IMR-90 (cell line): ENCODE results near the gene UBE2L3. TPM values are rescaled to one million over a fixed set of nuclear protein-coding genes. Genes with fewer than 3 reads are reported as not detected.

ENCODE experiments used
- ATAC-seq: fragments of 200-7000 bp; cut with Tn5 transposase; 2 replicates; pipeline ENCODE4 v1.9.1; 2020; ENCODE audit warnings: low read depth, mild to moderate bottlenecking, moderate library complexity
- BruUV-seq: library from RNA; stranded (reverse); fragments of 400-500 nt; replicated peaks from 2 replicates; lab custom pipeline; 2021; lab: Mats Ljungman, UMichigan
- CTCF ChIA-PET: fragments of 300-600 bp; formaldehyde crosslinking; extraction: SDS; loops from one replicate; lab custom pipeline; 2021; ENCODE audit warnings: antibody characterized with exemption; lab: Yijun Ruan, JAX
- POLR2A ChIA-PET: fragments of 300-600 bp; sonication (Branson Sonifier 250); formaldehyde crosslinking; loops from one replicate; lab custom pipeline; 2022; ENCODE audit warnings: antibody characterized with exemption; ENCODE audit not compliant: unreplicated experiment; lab: Charles Lee
- DNase-seq: peaks from one replicate; pipeline ENCODE4 v3.0.0; 2013
- H2AFZ ChIP-seq: replicated peaks from 2 replicates; pipeline ENCODE3; 2013; ENCODE audit warnings: low read length, mild to moderate bottlenecking; ENCODE audit not compliant: poor library complexity
- H2AK5ac ChIP-seq: 2 replicates; pipeline ENCODE4 v1.6.1; 2013; ENCODE audit warnings: low read depth, low read length, inconsistent platforms
- H2AK9ac ChIP-seq: replicated peaks from 2 replicates; pipeline ENCODE3; 2013; ENCODE audit warnings: mild to moderate bottlenecking, low read depth, low read length, moderate library complexity; ENCODE audit not compliant: poor library complexity
- H2BK120ac ChIP-seq: 2 replicates; pipeline ENCODE4 v1.6.1; 2013; ENCODE audit warnings: low read depth, low read length, inconsistent platforms
- H2BK15ac ChIP-seq: 3 replicates; pipeline ENCODE4 v1.6.1; 2013; ENCODE audit warnings: low read depth, low read length, inconsistent platforms
- H2BK20ac ChIP-seq: 2 replicates; pipeline ENCODE4 v1.6.1; 2013; ENCODE audit warnings: low read depth, mild to moderate bottlenecking, inconsistent platforms, low read length, moderate library complexity
- H2BK5ac ChIP-seq: 2 replicates; pipeline ENCODE4 v1.6.1; 2013; ENCODE audit warnings: mild to moderate bottlenecking, low read depth, low read length, inconsistent platforms; ENCODE audit not compliant: poor library complexity, severe bottlenecking
- H3K14ac ChIP-seq: replicated peaks from 2 replicates; pipeline ENCODE4 v1.6.1; 2013; ENCODE audit warnings: low read depth, low read length, inconsistent platforms
- H3K18ac ChIP-seq: 2 replicates; pipeline ENCODE4 v1.6.1; 2013; ENCODE audit warnings: low read depth, low read length, control low read depth
- H3K23ac ChIP-seq: 2 replicates; pipeline ENCODE4 v1.6.1; 2013; ENCODE audit warnings: low read depth, low read length, inconsistent platforms
- H3K27ac ChIP-seq: 2 replicates; pipeline ENCODE4 v1.5.1; 2013; ENCODE audit warnings: mild to moderate bottlenecking, control low read depth, low read length; ENCODE audit not compliant: insufficient read depth
- H3K27me3 ChIP-seq: 2 replicates; pipeline ENCODE4 v1.6.1; 2013; ENCODE audit warnings: low read length; ENCODE audit not compliant: control insufficient read depth, insufficient read depth
- H3K36me3 ChIP-seq: 2 replicates; pipeline ENCODE4 v1.6.1; 2013; ENCODE audit warnings: low read length, mixed read lengths; ENCODE audit not compliant: control insufficient read depth, insufficient read depth
- H3K4ac ChIP-seq: 2 replicates; pipeline ENCODE4 v1.6.1; 2013; ENCODE audit warnings: low read depth, low read length, inconsistent platforms
- H3K4me1 ChIP-seq: 2 replicates; pipeline ENCODE4 v1.6.1; 2013; ENCODE audit warnings: low read length, mixed read lengths; ENCODE audit not compliant: control insufficient read depth, insufficient read depth
- H3K4me2 ChIP-seq: 2 replicates; pipeline ENCODE4 v1.6.1; 2013; ENCODE audit warnings: low read depth, mild to moderate bottlenecking, control low read depth, low read length, moderate library complexity
- H3K4me3 ChIP-seq: 2 replicates; pipeline ENCODE4 v1.5.1; 2013; ENCODE audit warnings: low read depth, mild to moderate bottlenecking, control low read depth, low read length, moderate library complexity; ENCODE audit not compliant: insufficient read depth
- H3K56ac ChIP-seq: 2 replicates; pipeline ENCODE4 v1.6.1; 2013; ENCODE audit warnings: low read length, inconsistent platforms; ENCODE audit not compliant: insufficient read depth; ENCODE audit errors: extremely low read depth
- H3K79me1 ChIP-seq, 2 experiments: 2 replicates each; pipeline ENCODE4 v1.6.1; 2013; ENCODE audit warnings: low read length in 2 of 2, inconsistent platforms in 1 of 2, low read depth in 1 of 2
- H3K9ac ChIP-seq: 2 replicates; pipeline ENCODE4 v1.6.1; 2013; ENCODE audit warnings: low read depth, low read length, control low read depth
- H3K9me1 ChIP-seq: 2 replicates; pipeline ENCODE4 v1.6.1; 2013; ENCODE audit warnings: low read length, inconsistent platforms; ENCODE audit not compliant: insufficient read depth
- H3K9me3 ChIP-seq: 2 replicates; pipeline ENCODE4 v1.6.1; 2013; ENCODE audit warnings: low read length; ENCODE audit not compliant: control insufficient read depth, insufficient read depth
- H4K20me1 ChIP-seq: 2 replicates; pipeline ENCODE4 v1.6.1; 2013; ENCODE audit warnings: low read length, inconsistent platforms; ENCODE audit not compliant: insufficient read depth
- H4K5ac ChIP-seq: 2 replicates; pipeline ENCODE4 v1.6.1; 2013; ENCODE audit warnings: mild to moderate bottlenecking, low read depth, low read length, control low read depth
- H4K8ac ChIP-seq, 2 experiments: 2 replicates each; pipeline ENCODE4 v1.6.1; 2013; ENCODE audit warnings: low read depth in 2 of 2, low read length in 2 of 2, control low read depth in 1 of 2, inconsistent platforms in 1 of 2
- H4K91ac ChIP-seq: 2 replicates; pipeline ENCODE4 v1.6.1; 2013; ENCODE audit warnings: low read depth, low read length, inconsistent platforms; ENCODE audit not compliant: insufficient read depth
- CHD1 ChIP-seq: IDR thresholded peaks from 2 replicates; pipeline ENCODE4 v1.6.1; 2012; ENCODE audit warnings: low read depth, low read length, improper control_type of control experiment
- CTCF ChIP-seq: conservative IDR thresholded peaks from 2 replicates; pipeline ENCODE4 v1.5.1; 2012; ENCODE audit warnings: mild to moderate bottlenecking, low read depth, low read length, improper control_type of control experiment
- FOS ChIP-seq: fragments of 150-350 bp; IDR thresholded peaks from 2 replicates; pipeline ENCODE4 v1.6.1; 2016; ENCODE audit warnings: low read depth, low read length
- MAZ ChIP-seq: IDR thresholded peaks from 2 replicates; pipeline ENCODE4 v1.6.1; 2012; ENCODE audit warnings: low read depth, mild to moderate bottlenecking, low read length, improper control_type of control experiment, moderate library complexity, borderline replicate concordance
- RAD21 ChIP-seq: IDR thresholded peaks from 2 replicates; pipeline ENCODE4 v1.6.1; 2012; ENCODE audit warnings: low read length, improper control_type of control experiment
- RCOR1 ChIP-seq: IDR thresholded peaks from 2 replicates; pipeline ENCODE4 v1.6.1; 2012; ENCODE audit warnings: mild to moderate bottlenecking, low read length, improper control_type of control experiment; ENCODE audit not compliant: insufficient replicate concordance
- WGBS, 2 experiments: methylation state at CpG; one replicate each; pipeline versions ENCODE4 v1.1.5 to v1.1.7; 2013; ENCODE audit warnings: missing lambda C conversion rate in 2 of 2; ENCODE audit not compliant: insufficient read length in 1 of 2; ENCODE audit errors: extremely low coverage in 2 of 2; 5-methylcytosine and 5-hydroxymethylcytosine counted together
- dilution Hi-C: fragments of 300-500 bp; cut with HindIII; formaldehyde crosslinking; loops from one replicate; pipeline ENCODE4 v1.14.3; 2018; ENCODE audit warnings: low sequenced_read_pairs; ENCODE audit not compliant: unreplicated experiment
- in situ Hi-C: fragments of 300-500 bp; cut with MboI; formaldehyde crosslinking; loops from 3 replicates; pipeline ENCODE4 v1.14.3; 2019; ENCODE audit warnings: low sequenced_read_pairs, inconsistent platforms, mixed read lengths
- intact Hi-C: fragments of 100-400 bp; cut with micrococcal nuclease; formaldehyde crosslinking; loops from 2 replicates; pipeline ENCODE4 v1.10.0; 2022
- polyA plus RNA-seq, 3 experiments: library from polyadenylated mRNA; depleted of rRNA; stranded (reverse); fragments of >200 nt; gene quantifications; 2 replicates each; pipeline ENCODE4 v1.2.3, GENCODE V29; 2012; ENCODE audit warnings: low replicate concordance in 1 of 3
- total RNA-seq: library from RNA; depleted of rRNA; stranded (reverse); fragments of >200 nt; gene quantifications from 2 replicates; pipeline ENCODE4 v1.2.3, GENCODE V29; 2012
- TF ChIP-seq, protein P1 (sequence below): fragments of 150-350 bp; IDR thresholded peaks from 2 replicates; pipeline ENCODE4 v1.6.1; 2016; ENCODE audit warnings: low read depth, mild to moderate bottlenecking, low read length, moderate library complexity, borderline replicate concordance

The UBE2L3 gene
- total and polyA plus RNA-seq, 2 of the 4 experiments (the other 2 are of a cell fraction): 29.0 to 72.9 TPM

DNA sequence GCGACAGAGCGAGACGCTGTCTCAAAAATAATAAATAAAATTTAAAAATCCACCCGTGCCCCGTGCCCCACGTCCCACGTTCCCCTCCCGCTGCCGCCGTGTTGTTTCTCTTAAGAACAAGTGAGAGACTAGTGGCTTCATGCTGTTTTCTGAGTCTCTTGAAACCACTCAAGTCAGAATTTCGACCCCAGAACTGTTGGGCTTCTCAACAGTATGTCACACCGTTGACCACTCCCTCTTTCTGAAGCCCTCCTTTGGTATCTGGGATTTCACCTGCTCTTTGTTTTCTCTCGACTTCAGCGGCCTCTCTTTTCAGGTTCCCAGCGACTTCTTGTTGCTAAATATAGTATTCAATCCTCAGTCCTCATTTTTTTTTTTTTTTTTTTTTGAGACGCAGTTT is 99.3 kb downstream of the UBE2L3 start:
- Histone ChIP-seq H3K4me3 (peak overlapping the region; percentile 21), H3K9ac (no peak overlapping the region; the same call in 1 of the 2 replicates), H2BK15ac (no peak overlapping the region), H3K23ac (no peak overlapping the region), H3K27ac (no peak overlapping the region), H3K18ac (no peak overlapping the region), H2AFZ (no peak overlapping the region), H3K4me2 (peak overlapping the region; percentile 83), H3K4ac (no peak overlapping the region), H3K36me3 (peaks cover 8% of the 10 kb centered on the region), H2AK5ac (no peak overlapping the region), H2AK9ac (no peak overlapping the region), H3K9me1 (peaks cover 7% of the 10 kb centered on the region), H4K5ac (peak overlapping the region; percentile 7; the same call in 1 of the 2 replicates), H4K20me1 (no peaks in the 10 kb centered on the region; the same call in none of the 2 replicates), H3K79me1 (peaks cover 23 to 39% of the 10 kb centered on the region in 2 experiments), H2BK20ac (no peak overlapping the region), H2BK5ac (no peak overlapping the region), H3K27me3 (no peaks in the 10 kb centered on the region), H4K8ac (peak overlapping the region in 1 of 2 experiments; percentile 24; a peak in 2 of 4 replicates), H3K4me1 (peaks cover 2% of the 10 kb centered on the region), H3K56ac (no peak overlapping the region), H2BK120ac (no peak overlapping the region), H3K14ac (no peak overlapping the region), H4K91ac (no peak overlapping the region), H3K9me3 (no peaks in the 10 kb centered on the region)
- TF ChIP-seq RAD21: no peak
- no peak for TF ChIP-seq RCOR1
- TF ChIP-seq CTCF: no peak
- no peak for TF ChIP-seq MAZ
- no peak for TF ChIP-seq FOS
- TF ChIP-seq, protein P1, sequence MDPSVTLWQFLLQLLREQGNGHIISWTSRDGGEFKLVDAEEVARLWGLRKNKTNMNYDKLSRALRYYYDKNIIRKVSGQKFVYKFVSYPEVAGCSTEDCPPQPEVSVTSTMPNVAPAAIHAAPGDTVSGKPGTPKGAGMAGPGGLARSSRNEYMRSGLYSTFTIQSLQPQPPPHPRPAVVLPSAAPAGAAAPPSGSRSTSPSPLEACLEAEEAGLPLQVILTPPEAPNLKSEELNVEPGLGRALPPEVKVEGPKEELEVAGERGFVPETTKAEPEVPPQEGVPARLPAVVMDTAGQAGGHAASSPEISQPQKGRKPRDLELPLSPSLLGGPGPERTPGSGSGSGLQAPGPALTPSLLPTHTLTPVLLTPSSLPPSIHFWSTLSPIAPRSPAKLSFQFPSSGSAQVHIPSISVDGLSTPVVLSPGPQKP: no peak
- no peak for TF ChIP-seq CHD1
- in situ Hi-C loops: no loop called here
- WGBS, 2 experiments: 46% methylated on average over 12 of the region's 16 CpGs; no CpG with 5 or more reads in 1 of the 2 experiments
- no peak for ATAC-seq
- dilution Hi-C loops: no loop called here
- ChIA-PET POLR2A (no interaction called here), CTCF (interaction anchor here (2.2 kb wide), 1 partner anchor 20 kb away, joined by 6 read pairs; no protein-coding TSS in a partner anchor)
- intact Hi-C loops: loop anchor here (5.0 kb wide), 1 partner anchor 271 kb away; no protein-coding TSS in a partner anchor
- no peak for DNase-seq
- BruUV-seq: no TSS peak
